Skin of body (tissue), 2 donors: ENCODE results near the gene PLCB1. TPM values are rescaled to one million over a fixed set of nuclear protein-coding genes. Genes with fewer than 3 reads are reported as not detected.
A peak's percentile ranks its signal among the peaks of the same experiment; 100 is the strongest.

Experiments
- DNase-seq: peaks from one replicate; lab custom pipeline; 2025; lab: John Stamatoyannopoulos, UW
- total RNA-seq: library from RNA; depleted of rRNA; stranded (reverse); fragments of >200 nt; gene quantifications from one replicate; pipeline ENCODE4 v1.2.3, GENCODE V29; 2014

PLCB1 gene
- total RNA-seq, 1 donor from 2014 or later = 23.8 TPM

- DNase-seq = peak; percentile 49
Observed at GRCh38 chr20:8244637-8245036, 112.6 kb downstream of the PLCB1 start.

- no peak for DNase-seq
Observed at GRCh38 chr20:8246153-8246552, 114.1 kb downstream of the PLCB1 start.

GRCh38 chr20:8246716-8247115 lies 114.7 kb downstream of the PLCB1 start:
- no peak for DNase-seq

GRCh38 chr20:8248051-8248450 lies 116.0 kb downstream of the PLCB1 start:
- DNase-seq = no peak

- DNase-seq = no peak
Observed at GRCh38 chr20:8249634-8250033, 117.6 kb downstream of the PLCB1 start.

- DNase-seq = no peak
Observed at GRCh38 chr20:8250539-8251200, 118.6 kb downstream of the PLCB1 start.

- no peak for DNase-seq
Observed at GRCh38 chr20:8251201-8251575, 119.1 kb downstream of the PLCB1 start.

- no peak for DNase-seq
Observed at GRCh38 chr20:8254911-8255582, 123.0 kb downstream of the PLCB1 start.

- no peak for DNase-seq
Observed at GRCh38 chr20:8255945-8256632, 124.0 kb downstream of the PLCB1 start.

- DNase-seq = no peak
Observed at GRCh38 chr20:8260837-8261251, 128.8 kb downstream of the PLCB1 start.

- DNase-seq = no peak
Observed at GRCh38 chr20:8262721-8263120, 130.7 kb downstream of the PLCB1 start.

GRCh38 chr20:8265588-8265987 lies 133.5 kb downstream of the PLCB1 start:
- no peak for DNase-seq

GRCh38 chr20:8267009-8267408 lies 134.9 kb downstream of the PLCB1 start:
- no peak for DNase-seq

GRCh38 chr20:8271727-8272126 lies 139.7 kb downstream of the PLCB1 start:
- DNase-seq = no peak

GRCh38 chr20:8272766-8273165 lies 140.7 kb downstream of the PLCB1 start:
- no peak for DNase-seq

GRCh38 chr20:8284902-8285301 lies 152.8 kb downstream of the PLCB1 start:
- no peak for DNase-seq

GRCh38 chr20:8287340-8287739 lies 155.3 kb downstream of the PLCB1 start:
- DNase-seq = no peak

GRCh38 chr20:8291200-8291599 lies 159.1 kb downstream of the PLCB1 start:
- no peak for DNase-seq

- no peak for DNase-seq
Observed at GRCh38 chr20:8291873-8292272, 159.8 kb downstream of the PLCB1 start.

GRCh38 chr20:8292793-8293192 lies 160.7 kb downstream of the PLCB1 start:
- no peak for DNase-seq

- no peak for DNase-seq
Observed at GRCh38 chr20:8293750-8294149, 161.7 kb downstream of the PLCB1 start.

- no peak for DNase-seq
Observed at GRCh38 chr20:8296536-8296935, 164.5 kb downstream of the PLCB1 start.
